Epithelial cell of esophagus (primary cell): ENCODE data around the gene GALNT17.

Experiments
- DNase-seq: peaks from one replicate; pipeline ENCODE4 v3.0.0; 2010; ENCODE audit warnings: low read depth
- H3K4me3 ChIP-seq: 2 replicates; pipeline ENCODE4 v1.5.1; 2011; ENCODE audit warnings: mild to moderate bottlenecking, low read length, control low read depth
- CTCF ChIP-seq: IDR thresholded peaks from 2 replicates; pipeline ENCODE4 v1.5.1; 2011; ENCODE audit warnings: low read depth, mild to moderate bottlenecking, low read length, control low read depth, inconsistent platforms; ENCODE audit not compliant: insufficient read depth; ENCODE audit errors: missing control alignments

The GALNT17 gene

GRCh38 chr7:71303566-71303965 lies 171.6 kb downstream of the GALNT17 start:
- TF ChIP-seq CTCF: no peak
- no peak for DNase-seq

GRCh38 chr7:71308096-71308495 lies 176.2 kb downstream of the GALNT17 start:
- no peak overlapping the region for H3K4me3 ChIP-seq
- DNase-seq: no peak
- TF ChIP-seq CTCF: no peak

More at GRCh38 chr7:71303566-71303965, 171.6 kb downstream of the GALNT17 start:
- H3K4me3 ChIP-seq: no peak overlapping the region

GRCh38 chr7:71311576-71311975 lies 179.6 kb downstream of the GALNT17 start:
- DNase-seq: no peak
- no peak overlapping the region for H3K4me3 ChIP-seq
- no peak for TF ChIP-seq CTCF

- TF ChIP-seq CTCF: no peak
- H3K4me3 ChIP-seq: no peak overlapping the region
- no peak for DNase-seq
Measured at GRCh38 chr7:71312755-71313490, 181.0 kb downstream of the GALNT17 start.

- H3K4me3 ChIP-seq: no peak overlapping the region
- no peak for TF ChIP-seq CTCF
- DNase-seq: no peak
Measured at GRCh38 chr7:71313553-71313952, 181.6 kb downstream of the GALNT17 start.

GRCh38 chr7:71320916-71321315 lies 189.0 kb downstream of the GALNT17 start:
- no peak for TF ChIP-seq CTCF
- DNase-seq: no peak
- H3K4me3 ChIP-seq: no peak overlapping the region

- no peak for DNase-seq
- no peak for TF ChIP-seq CTCF
- H3K4me3 ChIP-seq: no peak overlapping the region
Measured at GRCh38 chr7:71322201-71322600, 190.3 kb downstream of the GALNT17 start.
